GM20431 (cell line): ENCODE data around the gene STAMBP.
"Not testable (repeated sequence)": the region's sequence is repeated elsewhere in the genome, so short reads cannot be mapped to it uniquely, and the experiment has no call there.

Experiments
- in situ Hi-C: fragments of 300-500 bp; cut with MseI, MboI; formaldehyde crosslinking; loops from one replicate; pipeline ENCODE4 v1.15.0; 2020; ENCODE audit warnings: low sequenced_read_pairs; ENCODE audit not compliant: unreplicated experiment

The STAMBP gene

DNA sequence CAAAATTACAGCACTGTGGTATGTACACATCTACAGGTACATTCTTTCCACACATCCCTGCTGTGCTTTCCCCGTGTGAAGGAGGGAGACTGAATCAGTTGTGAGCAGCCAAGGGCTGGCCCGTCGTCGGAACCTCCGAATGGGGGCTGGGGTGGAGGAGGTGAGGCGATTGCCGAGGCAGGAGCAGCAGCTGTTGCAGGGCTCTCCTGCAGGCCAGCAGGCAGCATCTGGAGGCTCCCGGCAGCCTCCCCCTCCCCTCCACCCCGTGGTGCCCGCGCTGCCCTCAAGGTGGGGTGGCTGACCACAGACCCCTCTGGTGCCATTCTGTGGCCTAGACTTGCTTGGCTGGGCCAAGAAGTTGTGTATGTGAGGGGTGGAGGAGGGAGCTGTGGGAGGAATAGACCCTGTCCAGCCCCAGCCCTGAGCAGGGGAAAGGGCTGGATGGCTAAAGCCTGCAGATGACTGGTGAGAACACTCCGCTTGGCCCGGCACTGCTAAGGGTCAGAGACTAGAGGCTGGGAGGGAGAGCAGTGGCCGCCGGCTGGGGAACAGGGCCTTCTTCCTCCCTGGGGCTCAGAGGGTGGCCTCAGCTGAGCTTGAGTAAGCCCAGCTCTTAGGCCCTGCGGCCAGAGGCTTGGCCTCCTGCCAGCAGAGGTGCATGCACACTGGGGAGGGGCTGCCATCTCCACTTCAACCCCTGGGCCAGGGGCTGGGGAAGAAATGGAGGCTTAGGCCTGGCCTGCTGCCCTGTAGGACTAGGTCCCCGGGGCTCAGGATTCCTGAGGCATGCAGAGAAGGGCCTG, 7.6 kb downstream of the STAMBP start:
- in situ Hi-C loops, result no loop called here

DNA sequence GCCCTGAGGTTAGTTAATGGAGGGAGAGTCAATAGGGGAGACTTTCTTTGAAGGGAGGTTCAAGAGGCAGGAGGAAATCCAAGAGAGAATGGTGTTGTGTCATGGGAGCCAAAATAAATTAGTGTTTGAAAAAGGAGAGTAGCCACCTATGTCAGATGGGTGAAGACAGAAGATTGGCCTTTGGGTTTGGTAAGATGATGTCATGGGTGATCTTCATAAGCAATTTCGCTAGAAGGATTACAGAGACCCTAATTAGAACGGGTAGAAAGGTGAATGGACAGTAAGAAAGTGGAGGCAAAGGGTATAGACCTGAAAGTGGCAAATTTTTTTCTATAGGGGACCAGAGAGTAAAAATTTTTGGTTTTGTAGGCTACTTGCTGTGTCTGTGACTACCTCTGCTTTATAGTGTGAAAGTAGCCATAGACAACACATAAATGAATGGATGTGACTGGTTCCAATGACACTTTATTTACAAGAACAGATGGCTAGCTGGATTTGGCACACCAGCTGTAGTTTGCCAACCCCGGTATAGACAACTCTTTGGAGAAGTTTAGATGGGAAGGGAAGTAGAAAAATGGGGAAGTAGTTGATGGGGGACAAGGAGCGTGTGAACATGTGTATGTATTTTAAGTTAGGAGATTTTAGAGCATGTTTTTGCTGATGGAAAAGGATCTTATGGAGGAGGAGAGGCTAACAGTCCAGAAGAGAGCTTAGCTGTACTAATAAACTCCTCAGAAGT, 9.3 kb downstream of the STAMBP start:
- in situ Hi-C loops, result no loop called here

DNA sequence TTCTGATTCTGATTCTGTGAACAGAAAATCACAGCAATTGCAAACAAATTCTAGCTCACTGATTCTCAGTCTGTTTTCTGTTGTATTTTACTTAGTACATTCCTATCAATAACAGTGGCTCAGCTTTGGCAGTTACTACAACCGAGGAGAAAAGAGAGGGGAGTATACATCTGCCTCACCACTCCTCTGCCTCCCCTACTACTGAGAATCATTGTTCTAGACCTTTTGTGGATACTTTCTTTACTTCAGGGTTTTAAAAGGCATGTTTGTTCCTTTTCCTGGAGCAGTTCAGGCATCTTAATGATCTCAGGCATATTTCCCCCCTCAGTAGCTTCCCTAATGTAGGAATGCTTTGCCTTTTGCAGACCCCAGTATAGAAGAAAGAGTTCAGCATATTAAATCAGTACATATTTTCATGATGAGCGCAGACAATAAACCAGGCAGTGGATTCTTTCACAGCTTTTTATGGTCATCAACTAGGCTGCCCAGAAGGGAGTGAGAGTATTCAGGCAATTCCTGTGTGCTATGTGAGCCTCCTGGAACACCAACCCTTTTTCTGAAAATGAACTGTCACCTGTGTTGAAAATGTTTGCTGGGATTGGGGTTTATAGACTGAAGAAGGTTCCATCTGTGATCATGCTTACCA, 10.3 kb downstream of the STAMBP start:
- in situ Hi-C loops, result no loop called here

DNA sequence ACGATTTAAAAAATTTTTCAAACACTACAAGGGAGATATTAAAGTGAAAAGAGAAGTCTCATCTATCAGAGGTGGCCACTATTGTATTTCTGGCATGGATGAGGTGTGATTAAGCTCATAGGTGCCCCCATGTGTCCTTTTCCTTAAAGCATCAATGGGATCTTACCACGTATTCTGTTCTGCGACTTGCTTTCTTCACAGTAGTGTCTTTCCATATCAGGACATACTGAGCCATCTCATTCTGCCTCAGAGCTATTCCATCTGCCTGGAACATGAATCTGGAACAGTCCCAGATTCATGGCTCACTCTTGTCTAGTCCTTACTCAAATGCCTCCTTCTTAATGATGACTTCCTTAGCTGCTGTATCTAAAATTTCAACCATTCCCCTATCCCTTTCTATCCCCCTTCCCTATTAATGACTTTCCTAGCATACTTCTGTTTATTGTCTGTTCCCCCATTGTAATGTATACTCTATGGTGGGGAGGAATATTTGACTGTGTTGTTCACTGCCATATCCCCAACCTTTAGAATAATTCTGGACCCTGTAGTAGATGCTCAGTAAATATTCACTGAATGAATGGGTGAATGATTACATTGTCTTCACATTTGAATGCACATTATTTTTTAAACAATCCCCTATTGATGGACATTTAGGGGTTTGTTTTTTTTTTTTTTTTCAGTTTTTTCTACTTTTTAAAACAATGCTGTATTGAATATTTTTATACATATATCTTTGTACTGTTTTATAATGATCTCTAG, 11.1 kb downstream of the STAMBP start:
- in situ Hi-C loops, result no loop called here

DNA sequence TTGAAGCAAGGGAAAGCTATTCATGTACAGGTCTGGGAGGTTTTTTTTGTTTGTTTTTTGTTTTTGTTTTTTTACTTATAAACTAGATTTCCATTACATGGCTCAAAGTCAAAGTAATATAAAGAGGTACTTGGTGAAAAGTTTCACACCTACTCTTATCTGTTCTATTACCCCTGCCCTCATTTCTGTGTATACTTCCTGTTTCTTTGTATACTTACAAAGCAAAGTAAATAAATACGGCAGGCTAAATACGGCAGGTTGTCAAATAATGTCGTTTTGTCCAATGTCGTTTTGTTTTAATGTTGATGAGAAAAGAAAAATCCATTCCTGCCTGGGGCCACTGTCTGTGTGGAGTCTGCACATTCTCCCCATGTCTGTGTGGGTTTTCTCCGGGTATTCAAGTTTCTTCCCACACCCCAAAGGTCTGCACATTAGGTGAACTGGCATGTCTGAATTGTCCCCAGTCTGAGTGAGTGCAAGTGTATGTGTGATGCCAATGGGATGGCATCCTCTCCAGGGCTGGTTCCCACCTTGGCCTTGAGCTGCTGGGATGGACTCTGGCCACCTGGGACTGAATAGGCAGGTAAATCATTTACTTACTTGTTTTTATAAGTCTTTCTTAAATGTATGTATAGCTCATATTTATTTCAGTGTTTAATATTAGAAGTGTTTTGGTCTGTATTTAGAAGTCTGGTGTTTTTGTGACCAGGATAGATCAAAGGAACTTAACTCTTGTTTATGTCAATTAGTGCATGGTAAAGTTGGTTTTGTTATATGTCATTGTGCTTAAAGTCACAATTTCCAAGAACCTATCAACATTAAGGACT, 13.4 kb downstream of the STAMBP start:
- in situ Hi-C loops, result no loop called here

DNA sequence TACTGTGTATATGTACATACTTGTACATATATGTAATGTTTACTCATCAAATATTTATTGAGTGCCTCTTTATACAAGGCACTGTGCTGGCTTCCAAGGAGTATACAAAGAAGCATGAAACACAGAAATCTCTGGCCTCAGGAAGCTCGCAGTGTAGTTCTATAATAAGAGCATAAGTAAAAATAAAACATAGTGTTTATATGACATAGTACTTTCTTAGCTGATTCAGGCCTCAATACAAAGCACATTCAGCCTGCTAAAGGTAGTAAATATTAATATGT, 13.9 kb downstream of the STAMBP start:
- in situ Hi-C loops, result no loop called here

DNA sequence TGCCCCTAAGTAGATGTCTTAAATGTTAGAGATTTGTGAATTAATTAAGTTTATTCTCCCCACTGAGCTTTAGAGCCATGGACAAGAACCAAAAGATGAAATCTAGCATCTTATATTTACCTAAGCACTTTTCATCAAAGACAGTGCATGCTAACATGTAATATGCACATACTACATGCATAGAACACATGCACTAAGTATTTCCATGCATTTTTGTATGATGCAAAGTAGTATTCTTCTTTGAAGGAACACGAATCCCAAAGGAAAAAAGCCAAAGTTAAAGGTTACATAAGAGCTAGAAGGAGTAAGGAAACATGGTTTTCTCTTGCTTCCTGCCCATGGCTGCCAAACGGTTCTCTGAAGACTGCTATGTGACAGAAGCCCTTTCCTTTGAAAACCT, 15.3 kb downstream of the STAMBP start:
- in situ Hi-C loops, result no loop called here

DNA sequence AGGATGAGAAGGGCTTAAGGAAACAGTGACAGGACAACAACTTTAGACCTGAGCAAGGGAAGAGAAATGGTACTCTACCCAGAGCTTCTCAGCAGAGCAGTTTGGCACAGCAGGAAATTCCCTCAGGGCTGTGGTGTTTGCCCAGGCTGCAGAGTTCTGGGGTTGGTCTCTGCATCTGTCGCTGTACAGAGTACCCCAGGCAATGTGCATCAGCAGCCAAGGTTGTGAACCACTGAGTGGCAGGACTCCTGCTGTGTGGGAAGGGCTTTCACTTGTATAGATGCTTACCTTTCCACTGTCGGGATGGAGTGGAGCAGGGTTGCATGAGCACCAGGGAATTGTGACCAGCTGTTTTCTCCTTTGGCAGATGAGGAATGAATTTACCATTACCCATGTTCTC, 21.2 kb downstream of the STAMBP start:
- in situ Hi-C loops, result no loop called here

DNA sequence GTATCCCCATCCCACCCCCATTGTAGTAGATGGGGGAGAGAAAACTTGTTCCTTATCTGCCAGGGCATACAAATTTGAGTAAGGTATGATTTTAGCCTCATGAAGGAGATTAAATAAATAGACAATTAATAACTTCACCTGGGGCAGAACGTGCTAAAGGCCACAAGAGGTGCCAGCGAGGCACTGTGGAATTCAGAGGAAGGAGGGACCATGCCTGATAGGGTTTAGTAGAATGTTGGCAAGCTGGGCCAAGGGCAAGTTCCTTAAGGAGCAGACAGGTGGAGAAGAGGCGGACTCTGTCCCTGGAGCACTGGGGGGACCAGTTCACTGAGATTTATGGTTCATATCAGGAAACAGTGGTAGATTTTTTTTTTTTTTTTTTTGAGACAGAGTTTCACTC, 22.5 kb downstream of the STAMBP start:
- in situ Hi-C loops, result no loop called here

DNA sequence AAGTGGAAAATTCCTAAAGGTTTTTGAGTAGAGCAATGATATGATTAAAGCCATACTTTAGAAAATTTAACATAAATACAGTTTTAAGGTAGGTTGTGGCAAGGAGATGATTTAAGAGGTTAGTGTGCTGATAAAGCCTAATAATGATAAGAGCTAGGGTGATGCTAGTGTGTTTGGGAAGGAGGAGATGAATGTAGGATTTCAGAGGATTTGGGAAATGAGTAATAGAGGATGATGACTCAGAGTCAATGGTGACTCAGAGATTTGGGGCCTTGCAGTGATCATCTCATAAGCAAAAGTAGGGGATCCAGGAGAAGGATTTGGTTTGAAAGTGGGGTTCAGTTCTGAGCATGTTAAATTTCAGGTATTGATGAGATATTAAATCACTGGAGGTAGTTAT, 23.3 kb downstream of the STAMBP start:
- in situ Hi-C loops, result no loop called here

DNA sequence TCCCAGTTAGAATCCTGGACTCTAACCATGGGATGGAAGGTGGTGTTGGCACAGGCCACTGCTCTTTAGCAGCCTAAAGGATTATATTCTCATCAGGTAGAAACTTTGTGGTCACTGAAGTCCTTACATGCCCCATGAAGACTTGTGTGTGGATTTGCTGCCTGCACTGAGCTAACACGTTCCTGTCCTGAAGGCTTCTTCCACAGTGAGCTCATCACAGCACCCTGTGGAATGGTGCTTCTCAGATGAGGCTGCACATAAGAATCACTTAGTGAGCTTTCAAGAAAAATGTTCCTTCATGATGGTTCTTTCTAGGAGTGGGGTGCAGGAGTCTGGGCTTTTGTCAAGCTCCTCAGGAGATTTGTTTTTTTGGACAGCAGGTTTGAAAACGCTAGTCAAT, 26.8 kb downstream of the STAMBP start:
- in situ Hi-C loops, result no loop called here

DNA sequence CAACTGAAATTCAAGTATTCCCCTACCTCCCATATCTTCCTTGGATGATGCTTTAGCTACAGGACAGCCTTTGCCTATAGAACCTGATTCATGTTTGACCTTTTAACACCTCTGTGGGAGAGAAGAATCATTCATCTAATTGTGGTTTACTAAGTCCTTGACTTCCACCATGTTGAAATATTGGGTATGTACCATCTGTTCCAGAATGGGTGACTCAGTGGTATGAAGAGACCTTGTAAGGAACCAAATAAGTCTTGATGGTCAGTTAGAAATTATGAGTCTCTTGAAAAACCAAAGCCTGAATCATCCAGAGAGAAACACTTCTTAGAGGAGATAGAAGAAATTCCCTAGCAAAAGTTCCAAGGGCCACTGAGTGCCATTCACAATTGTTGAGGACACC, 27.5 kb downstream of the STAMBP start:
- in situ Hi-C loops, result no loop called here

DNA sequence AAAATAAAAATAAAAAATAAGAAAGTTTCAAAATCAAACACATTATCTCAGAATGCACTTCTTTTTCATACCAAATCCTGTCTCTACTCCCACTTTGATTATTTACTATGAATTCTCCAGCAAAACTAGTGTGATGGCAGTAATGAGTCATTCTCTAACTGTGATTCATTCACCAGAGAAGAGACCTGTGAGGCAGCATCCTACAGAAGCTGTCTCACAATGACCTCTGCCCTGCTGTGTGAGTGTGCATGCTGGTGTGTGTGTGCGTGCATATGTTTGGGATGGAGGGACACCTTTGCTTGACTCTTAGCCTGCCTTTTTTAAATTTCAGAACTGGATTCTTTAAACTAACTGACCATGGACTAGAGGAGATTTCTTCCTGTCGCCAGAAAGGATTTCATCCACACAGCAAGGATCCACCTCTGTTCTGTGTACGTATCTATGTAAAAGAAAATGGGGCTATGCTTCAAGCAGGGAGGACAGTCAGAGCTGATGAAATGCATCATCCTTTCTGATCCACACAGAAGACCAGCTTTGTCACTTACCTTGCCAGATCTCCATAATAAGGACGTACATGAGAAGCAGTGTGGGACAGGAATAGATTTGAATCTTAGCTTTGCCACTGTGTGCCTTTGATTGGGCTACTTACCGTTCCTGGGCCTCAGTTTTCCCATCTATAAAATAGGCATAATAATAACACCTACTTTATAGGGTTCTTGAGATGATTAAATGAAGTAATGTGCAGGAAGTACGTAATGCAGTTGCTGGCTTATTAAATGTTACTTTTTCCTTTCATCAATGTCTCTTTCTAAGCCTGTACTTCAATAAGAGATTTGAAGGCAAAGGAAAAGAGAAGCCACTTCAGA, 31.2 kb downstream of the STAMBP start:
- in situ Hi-C loops, result no loop called here

DNA sequence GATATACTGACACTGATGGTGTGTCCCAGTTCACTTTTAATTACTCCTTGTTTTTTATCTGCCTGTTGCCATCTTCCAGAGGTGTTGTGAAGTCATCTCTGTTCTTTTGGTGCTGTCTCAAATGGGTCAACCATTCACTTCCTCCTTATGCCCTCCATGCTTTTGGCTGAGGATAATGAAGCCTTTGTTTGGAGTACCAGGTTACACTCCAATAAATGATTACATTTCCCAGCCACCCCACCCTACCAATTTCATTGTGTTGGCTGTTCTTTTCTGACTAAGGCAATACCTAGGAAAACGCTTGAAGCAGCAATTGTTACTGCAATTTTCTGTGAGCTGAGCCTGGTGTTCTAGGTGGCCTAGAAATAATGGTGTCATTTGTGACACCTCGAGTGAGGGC, 34.2 kb downstream of the STAMBP start:
- in situ Hi-C loops, result no loop called here

DNA sequence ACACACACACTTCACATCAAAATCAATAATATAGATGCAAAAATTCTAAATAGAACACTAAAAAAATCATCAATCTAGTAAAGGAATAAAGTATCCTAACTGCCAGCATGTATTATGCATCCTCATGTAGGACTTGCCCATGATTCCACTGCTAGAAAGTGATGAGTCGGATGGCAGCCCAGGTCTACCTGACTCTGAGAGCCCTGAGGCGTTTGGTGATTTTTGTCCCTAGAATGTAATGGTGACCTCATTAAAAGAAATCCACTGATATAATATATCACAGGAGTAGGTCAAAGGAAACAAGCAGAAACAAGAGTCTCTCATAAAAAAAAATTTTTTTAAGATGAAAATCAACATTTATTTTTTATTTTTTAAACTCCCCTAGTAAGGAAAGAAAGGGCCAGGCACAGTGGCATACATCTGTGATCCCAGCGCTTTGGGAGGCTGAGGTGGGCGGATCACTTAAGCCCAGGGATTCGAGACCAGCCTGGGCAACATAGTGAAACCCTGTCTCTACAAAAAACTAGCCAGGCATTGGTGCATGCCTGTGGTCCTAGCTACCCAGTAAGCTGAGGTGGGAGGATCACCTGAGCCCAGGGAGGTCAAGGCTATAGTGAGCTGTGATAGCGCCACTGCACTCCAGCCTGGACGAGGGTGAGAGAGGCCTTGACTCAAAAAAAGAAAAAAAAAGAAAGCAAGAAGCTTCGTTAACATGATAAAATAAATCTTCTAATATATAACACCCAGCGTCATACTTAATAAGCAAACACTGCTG, 39.6 kb downstream of the STAMBP start:
- in situ Hi-C loops, result no loop called here

DNA sequence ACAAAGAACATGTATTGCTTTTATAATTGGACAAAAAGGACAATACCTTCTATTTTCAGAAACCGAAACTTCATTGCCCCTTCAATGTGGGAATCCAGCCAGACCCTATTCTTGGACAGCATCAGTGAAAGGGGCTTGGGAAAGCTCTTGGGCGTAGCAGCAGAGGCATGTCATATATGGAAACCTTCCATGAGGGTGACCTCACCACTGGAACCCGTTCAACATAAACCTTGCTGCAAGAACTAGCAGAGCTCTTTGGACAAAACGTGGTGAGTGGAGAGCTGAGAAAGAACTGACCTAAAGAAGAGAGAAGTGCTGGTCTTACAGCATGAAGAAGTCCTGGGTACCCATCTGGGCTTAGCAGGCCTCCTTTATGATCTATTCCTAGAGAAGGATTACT, 41.3 kb downstream of the STAMBP start:
- in situ Hi-C loops, result no loop called here

DNA sequence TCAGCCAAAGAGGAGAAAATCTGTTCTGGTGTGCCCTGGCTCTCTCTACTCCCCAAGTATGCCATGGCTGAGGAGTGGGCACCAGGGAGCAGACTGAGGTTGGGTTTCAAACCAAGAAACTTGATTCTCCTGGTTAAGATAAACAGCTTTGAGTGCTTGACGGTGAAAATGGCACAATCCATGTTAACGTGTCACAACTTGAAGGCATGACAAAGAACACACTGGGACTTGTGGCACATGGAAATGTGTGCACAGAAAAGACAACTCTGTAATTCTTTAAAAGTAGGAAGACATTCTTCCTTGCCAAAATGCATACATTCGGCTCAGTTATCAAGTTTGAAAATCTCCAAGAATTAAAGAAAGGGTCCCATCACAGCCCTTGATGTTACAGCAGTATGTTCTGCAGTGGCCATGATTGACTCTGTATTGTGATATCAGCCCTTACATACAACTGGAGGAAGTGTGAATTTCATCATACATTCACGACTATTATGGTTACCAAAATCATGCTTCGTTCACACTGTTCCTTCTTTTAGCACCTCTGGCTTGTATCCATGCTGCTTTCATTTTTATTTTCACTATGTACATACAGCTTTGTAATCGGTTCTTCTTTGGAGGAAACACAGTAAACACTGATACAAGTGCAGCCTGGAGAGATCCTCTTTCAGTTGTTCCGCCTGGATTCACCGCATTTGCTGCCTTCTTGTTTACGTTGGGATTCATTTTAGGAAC, 48.5 kb downstream of the STAMBP start:
- in situ Hi-C loops, result no loop called here

DNA sequence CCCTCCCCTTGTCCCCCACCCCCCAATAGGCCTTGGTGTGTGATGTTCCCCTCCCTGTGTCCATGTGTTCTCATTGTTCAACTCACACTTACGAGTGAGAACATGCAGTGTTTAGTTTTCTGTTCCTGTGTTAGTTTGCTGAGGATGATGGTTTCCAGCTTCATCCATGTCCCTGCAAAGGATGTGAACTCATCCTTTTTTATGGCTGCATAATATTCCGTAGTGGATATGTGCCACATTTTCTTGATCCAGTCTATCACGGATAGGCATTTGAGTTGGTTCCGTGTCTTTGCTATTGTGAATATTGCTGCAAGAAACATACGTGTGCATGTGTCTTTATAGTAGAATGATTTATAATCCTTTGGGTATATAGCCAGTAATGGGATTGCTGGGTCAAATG, 49.2 kb downstream of the STAMBP start:
- in situ Hi-C loops, result not testable (repeated sequence)
